GM12878 (cell line): ENCODE measurements around the gene PARD6B. TPM values are rescaled to one million over a fixed set of nuclear protein-coding genes. Genes with fewer than 3 reads are reported as not detected.

Experiments used
- ATAC-seq: fragments of 200-7000 bp; cut with Tn5 transposase; 3 replicates; pipeline ENCODE4 v1.9.1; 2020; ENCODE audit warnings: mild to moderate bottlenecking, moderate library complexity
- BruUV-seq: library from RNA; stranded (reverse); fragments of 400-500 nt; replicated peaks from 2 replicates; lab custom pipeline; 2021; lab: Mats Ljungman, UMichigan
- CTCF ChIA-PET: fragments of 300-600 bp; sonication (Branson Sonifier 250); formaldehyde crosslinking; extraction: SDS; loops from one replicate; lab custom pipeline; 2021; ENCODE audit warnings: inconsistent platforms; lab: Yijun Ruan, JAX
- POLR2A ChIA-PET: fragments of 350-600 bp; formaldehyde crosslinking; extraction: SDS; loops from one replicate; lab custom pipeline; 2021; ENCODE audit warnings: inconsistent platforms; lab: Charles Lee
- RAD21 ChIA-PET: fragments of 300-600 bp; sonication (Branson Sonifier 250); formaldehyde crosslinking; loops from one replicate; lab custom pipeline; 2023; ENCODE audit warnings: antibody characterized with exemption; ENCODE audit not compliant: unreplicated experiment; lab: Charles Lee
- SMC1A ChIA-PET: fragments of 300-600 bp; sonication (Branson Sonifier 250); formaldehyde crosslinking; loops from one replicate; lab custom pipeline; 2023; ENCODE audit not compliant: unreplicated experiment, uncharacterized antibody; lab: Charles Lee
- DNase-seq: peaks from one replicate; pipeline ENCODE4 v3.0.0-alpha.2; 2011; ENCODE audit warnings: low read depth, low spot score
- FAIRE-seq: peaks from 3 replicates; lab custom pipeline; 2011; peaks lifted over from hg19 to GRCh38; lab: Jason Lieb, UNC
- H2AFZ ChIP-seq: 2 replicates; pipeline ENCODE4 v1.6.0; 2011; ENCODE audit warnings: low read depth, low read length, control low read depth; ENCODE audit not compliant: control insufficient read depth
- H3K27ac ChIP-seq: 2 replicates; pipeline ENCODE4 v1.5.1; 2011; ENCODE audit warnings: control low read depth; ENCODE audit not compliant: control insufficient read depth, insufficient read depth
- H3K27me3 ChIP-seq, 2 experiments: replicated peaks in 1 of 2; 2 replicates each; pipeline versions ENCODE4 v1.6.0 to v1.6.1; 2011; ENCODE audit warnings: low read length in 1 of 2; ENCODE audit not compliant: control insufficient read depth in 2 of 2, insufficient read depth in 2 of 2
- H3K36me3 ChIP-seq, 2 experiments: 2 replicates each; pipeline ENCODE4 v1.5.1; 2011; ENCODE audit warnings: low read length in 1 of 2; ENCODE audit not compliant: control insufficient read depth in 2 of 2, insufficient read depth in 2 of 2
- H3K4me1 ChIP-seq: 2 replicates; pipeline ENCODE4 v1.6.1; 2011; ENCODE audit warnings: mild to moderate bottlenecking, low read length, moderate library complexity, mixed read lengths; ENCODE audit not compliant: control insufficient read depth, insufficient read depth
- H3K4me2 ChIP-seq: 2 replicates; pipeline ENCODE4 v1.6.0; 2011; ENCODE audit warnings: control low read depth; ENCODE audit not compliant: control insufficient read depth, insufficient read depth
- H3K4me3 ChIP-seq: fragments of 200-600 bp; sonication (generic); 2 replicates; pipeline ENCODE4 v1.5.1; 2016
- H3K79me2 ChIP-seq: 2 replicates; pipeline ENCODE4 v1.6.0; 2011; ENCODE audit warnings: low read length; ENCODE audit not compliant: control insufficient read depth, insufficient read depth
- H3K9ac ChIP-seq: 2 replicates; pipeline ENCODE4 v1.8.0; 2011; ENCODE audit warnings: low read length, control low read depth, mixed read lengths; ENCODE audit not compliant: control insufficient read depth, insufficient read depth
- H3K9me3 ChIP-seq: replicated peaks from 3 replicates; pipeline ENCODE4 v1.5.1; 2011; ENCODE audit warnings: mild to moderate bottlenecking, low read length; ENCODE audit not compliant: control insufficient read depth, insufficient read depth
- H4K20me1 ChIP-seq: 2 replicates; pipeline ENCODE4 v1.6.0; 2011; ENCODE audit not compliant: control insufficient read depth, insufficient read depth
- BHLHE40 ChIP-seq, 2 experiments: fragments of 450-650 bp in 1 of 2; IDR thresholded peaks; 2 replicates each; pipeline ENCODE4 v1.6.1; 2011 to 2017; ENCODE audit warnings: low read depth in 2 of 2, borderline replicate concordance in 1 of 2, improper control_type of control experiment in 1 of 2, low read length in 1 of 2, mild to moderate bottlenecking in 1 of 2
- CUX1 ChIP-seq: IDR thresholded peaks from 2 replicates; pipeline ENCODE4 v1.6.1; 2012; ENCODE audit warnings: improper control_type of control experiment, low read depth, low read length; ENCODE audit not compliant: insufficient replicate concordance
- EP300 ChIP-seq, 2 experiments: fragments of 150-350 bp in 1 of 2; IDR thresholded peaks; 2 replicates each; pipeline ENCODE4 v1.6.1; 2011 to 2012; ENCODE audit warnings: low read depth in 2 of 2, low read length in 2 of 2, borderline replicate concordance in 1 of 2, improper control_type of control experiment in 1 of 2, inconsistent platforms in 1 of 2; ENCODE audit not compliant: control insufficient read depth in 1 of 2
- JUNB ChIP-seq: IDR thresholded peaks from 2 replicates; pipeline ENCODE4 v1.6.1; 2016; ENCODE audit warnings: antibody characterized with exemption, mild to moderate bottlenecking
- NFXL1 ChIP-seq: fragments of 450-650 bp; IDR thresholded peaks from 2 replicates; pipeline ENCODE4 v1.6.1; 2017; ENCODE audit warnings: antibody characterized with exemption, mild to moderate bottlenecking, borderline replicate concordance
- NR2F1 ChIP-seq: fragments of 450-650 bp; conservative IDR thresholded peaks from 2 replicates; pipeline ENCODE4 v1.6.1; 2017; ENCODE audit warnings: mild to moderate bottlenecking
- PAX5 ChIP-seq: IDR thresholded peaks from 2 replicates; pipeline ENCODE4 v1.6.1; 2011; ENCODE audit warnings: low read depth, low read length, borderline replicate concordance
- RAD21 ChIP-seq: IDR thresholded peaks from 2 replicates; pipeline ENCODE4 v1.6.1; 2011; ENCODE audit warnings: mild to moderate bottlenecking, low read depth, low read length, moderate library complexity; ENCODE audit not compliant: insufficient read depth
- SMARCA5 ChIP-seq: fragments of 450-650 bp; IDR thresholded peaks from 2 replicates; pipeline ENCODE4 v1.6.1; 2017; ENCODE audit warnings: mild to moderate bottlenecking
- ZNF207 ChIP-seq: fragments of 450-650 bp; IDR thresholded peaks from 2 replicates; pipeline ENCODE4 v1.6.1; 2014; ENCODE audit warnings: antibody characterized with exemption, mild to moderate bottlenecking, borderline replicate concordance
- ZNF622 ChIP-seq: fragments of 450-650 bp; IDR thresholded peaks from 2 replicates; pipeline ENCODE4 v1.6.1; 2017; ENCODE audit warnings: mild to moderate bottlenecking, inconsistent platforms
- WGBS: methylation state at CpG from one replicate; pipeline ENCODE4 v1.1.6; 2016; ENCODE audit warnings: low lambda C conversion rate; ENCODE audit not compliant: insufficient replicate concordance, insufficient coverage; ENCODE audit errors: missing lambda C conversion rate; 5-methylcytosine and 5-hydroxymethylcytosine counted together
- in situ Hi-C: fragments of 300-500 bp; cut with MboI; formaldehyde crosslinking; loops from 9 replicates; pipeline ENCODE4 v1.14.3; 2018; ENCODE audit warnings: mixed read lengths
- intact Hi-C: fragments of 100-400 bp; cut with micrococcal nuclease; formaldehyde crosslinking; loops from one replicate; pipeline ENCODE4 v1.14.2; 2022; ENCODE audit not compliant: unreplicated experiment
- polyA plus RNA-seq, 11 experiments: library from polyadenylated mRNA; depleted of rRNA in 4 of 11; unstranded in 6 of 11; stranded (reverse) in 5 of 11; fragments of >200 nt; fragmentation: Nextera tagmentation in 4 of 11; fragmentation: Illumina TruSeq in 1 of 11; extraction: Ambion mirVana in 4 of 11; extraction: Trizol in 1 of 11; gene quantifications; 1 replicate in 1 of 11; 2 replicates in 10 of 11; pipeline versions ENCODE4 v1.2.1 to v1.2.3, GENCODE V29; 2011 to 2016; ENCODE audit warnings: inconsistent platforms in 2 of 11, missing spikeins in 2 of 11, low read depth in 1 of 11
- total RNA-seq, 4 experiments: library from RNA; depleted of rRNA in 3 of 4; stranded (reverse); fragments of >200 nt in 3 of 4; fragmentation: Illumina TruSeq in 1 of 4; extraction: Trizol in 1 of 4; gene quantifications; 2 replicates each; pipeline versions ENCODE4 v1.2.1 to v1.2.3, GENCODE V29; 2013 to 2021
- TF ChIP-seq, protein P1 (sequence below): IDR thresholded peaks from 2 replicates; pipeline ENCODE4 v1.6.1; 2012; ENCODE audit warnings: low read depth, low read length, improper control_type of control experiment

PARD6B gene
- total and polyA plus RNA-seq, 10 of the 15 experiments (the other 5 are each of a cell fraction or from before 2014, with no cell fraction given) = 0.57 to 4.7 (median 2.0) TPM

- POLR2A ChIA-PET = no interaction called here
- CTCF ChIA-PET = interaction anchor here (0.7 to 1.6 kb wide), 2 partner anchors 11 to 35 kb away, joined by 3 to 4 read pairs; partner anchors contain the start of gene BCAS4
- TF ChIP-seq BHLHE40 (IDR thresholded peaks at IDR 0.05; ENCODE audit: borderline replicate concordance in 1 of 2, low read depth in 2 of 2, low read length in 1 of 2) (no peak), JUNB (no peak), ZNF622 (no peak), SMARCA5 (no peak), EP300 (IDR thresholded peaks at IDR 0.05; ENCODE audit: borderline replicate concordance in 1 of 2, control insufficient read depth in 1 of 2, low read depth in 2 of 2, low read length in 2 of 2) (no peak)
- Histone ChIP-seq H3K79me2 (no peaks in the 10 kb centered on the region), H3K9me3 (no peaks in the 10 kb centered on the region), H3K4me2 (no peak overlapping the region), H3K9ac (no peak overlapping the region), H3K27me3 (no peaks in the 10 kb centered on the region; a peak in 1 of 4 replicates), H4K20me1 (no peaks in the 10 kb centered on the region), H3K4me3 (no peak overlapping the region), H3K36me3 (no peaks in the 10 kb centered on the region), H3K4me1 (no peaks in the 10 kb centered on the region), H3K27ac (no peak overlapping the region), H2AFZ (no peak overlapping the region)
- intact Hi-C loops (no loop called here), in situ Hi-C loops (no loop called here)
- FAIRE-seq (no peak), DNase-seq (no peak), ATAC-seq (no peak)
- RAD21 ChIA-PET = interaction anchor here (0.7 kb wide), 1 partner anchor 11 kb away, joined by 3 read pairs; the partner anchor contains the start of gene BCAS4
- WGBS = 58% methylated on average over 6 of the region's 6 CpGs
- BruUV-seq = no TSS peak
- SMC1A ChIA-PET = no interaction called here
Measured at GRCh38 chr20:50783903-50784302, 52.5 kb downstream of the PARD6B start.

DNA sequence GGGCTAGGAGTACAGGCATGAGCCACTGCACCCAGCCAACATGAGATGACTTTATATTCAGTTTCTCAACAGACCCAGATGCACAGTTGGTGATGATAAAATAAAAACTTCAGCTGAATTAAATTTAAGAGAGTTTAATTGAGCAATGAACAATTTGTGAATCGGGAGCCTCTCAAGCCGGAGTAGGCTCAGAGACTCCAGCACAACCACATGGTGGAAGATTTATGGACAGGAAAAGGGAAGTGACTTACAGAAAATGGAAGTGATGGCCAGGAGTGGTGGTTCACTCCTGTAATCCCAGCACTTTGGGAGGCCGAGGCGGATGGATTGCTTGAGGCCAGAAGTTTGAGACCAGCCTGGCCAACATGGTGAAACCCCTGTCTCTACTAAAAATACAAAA, 53.1 kb downstream of the PARD6B start:
- BruUV-seq = no TSS peak
- CTCF ChIA-PET = interaction anchor here (1.6 kb wide), 1 partner anchor 10 kb away, joined by 4 read pairs; the partner anchor contains the start of gene BCAS4
- TF ChIP-seq PAX5 (no peak), NFXL1 (0 out of 2 replicates have a peak, but pooled peaks have one; percentile 23), RAD21 (no peak), ZNF207 (no peak), NR2F1 (no peak), CUX1 (no peak)
- TF ChIP-seq, protein P1, sequence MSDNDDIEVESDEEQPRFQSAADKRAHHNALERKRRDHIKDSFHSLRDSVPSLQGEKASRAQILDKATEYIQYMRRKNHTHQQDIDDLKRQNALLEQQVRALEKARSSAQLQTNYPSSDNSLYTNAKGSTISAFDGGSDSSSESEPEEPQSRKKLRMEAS = no peak

More for the DNA sequence above, 53.1 kb downstream of the PARD6B start:
- Histone ChIP-seq H3K9me3 (no peaks in the 10 kb centered on the region), H3K4me3 (no peak overlapping the region), H4K20me1 (no peaks in the 10 kb centered on the region), H2AFZ (no peak overlapping the region), H3K27ac (no peak overlapping the region), H3K9ac (no peak overlapping the region), H3K4me1 (no peaks in the 10 kb centered on the region), H3K36me3 (no peaks in the 10 kb centered on the region), H3K4me2 (no peak overlapping the region), H3K79me2 (no peaks in the 10 kb centered on the region), H3K27me3 (no peaks in the 10 kb centered on the region; a peak in 1 of 4 replicates)
- 57% methylated on average over 4 of the region's 4 CpGs for WGBS
- ChIA-PET POLR2A (no interaction called here), RAD21 (interaction anchor here (0.6 to 0.7 kb wide), 3 partner anchors 10 to 591 kb away, joined by 3 to 5 read pairs (median 4); partner anchors contain the start of gene BCAS4), SMC1A (no interaction called here)
- no peak for FAIRE-seq
- in situ Hi-C loops = no loop called here
- DNase-seq = no peak
- no peak for ATAC-seq
- intact Hi-C loops = no loop called here
